Endodermal cell (in vitro differentiated cells): ENCODE measurements around the gene ABCD1. TPM values are rescaled to one million over a fixed set of nuclear protein-coding genes. Genes with fewer than 3 reads are reported as not detected.
"Not testable (repeated sequence)": the region's sequence is repeated elsewhere in the genome, so short reads cannot be mapped to it uniquely, and the experiment has no call there.

Experiments used
- DNase-seq: peaks from one replicate; pipeline ENCODE4 v3.0.0-alpha.2; 2017
- H3K27ac ChIP-seq: 2 replicates; pipeline ENCODE4 v1.5.1; 2013; ENCODE audit warnings: mild to moderate bottlenecking, low read depth, low read length, moderate library complexity
- H3K27me3 ChIP-seq: 2 replicates; pipeline ENCODE4 v1.6.1; 2013; ENCODE audit warnings: mild to moderate bottlenecking, low read length, moderate library complexity; ENCODE audit not compliant: insufficient read depth, control insufficient read depth, poor library complexity, severe bottlenecking
- H3K36me3 ChIP-seq: 2 replicates; pipeline ENCODE4 v1.7.0; 2013; ENCODE audit warnings: mild to moderate bottlenecking, low read length, moderate library complexity; ENCODE audit not compliant: control insufficient read depth, insufficient read depth
- H3K4me1 ChIP-seq: one replicate; pipeline ENCODE4 v1.7.0; 2013; ENCODE audit warnings: low read length; ENCODE audit not compliant: control insufficient read depth, insufficient read depth
- H3K4me3 ChIP-seq: 2 replicates; pipeline ENCODE4 v1.5.1; 2013; ENCODE audit warnings: mild to moderate bottlenecking, low read length, moderate library complexity
- H3K9ac ChIP-seq: 2 replicates; pipeline ENCODE4 v1.6.1; 2013; ENCODE audit warnings: mild to moderate bottlenecking, low read length, moderate library complexity; ENCODE audit not compliant: poor library complexity, severe bottlenecking; ENCODE audit errors: extremely low read depth
- H3K9me3 ChIP-seq: 2 replicates; pipeline ENCODE4 v1.6.1; 2013; ENCODE audit warnings: mild to moderate bottlenecking, low read length, moderate library complexity; ENCODE audit not compliant: control insufficient read depth
- H3K27ac Mint-ChIP-seq: 2 replicates; pipeline ENCODE4 v1.8.0; 2020; ENCODE audit warnings: mixed read lengths
- H3K27me3 Mint-ChIP-seq: 2 replicates; pipeline ENCODE4 v1.8.0; 2021; ENCODE audit warnings: mild to moderate bottlenecking, mixed read lengths; ENCODE audit not compliant: insufficient read depth
- H3K36me3 Mint-ChIP-seq: 2 replicates; pipeline ENCODE4 v1.8.0; 2020; ENCODE audit warnings: low read depth, mixed read lengths
- H3K4me1 Mint-ChIP-seq: 2 replicates; pipeline ENCODE4 v1.8.0; 2020; ENCODE audit warnings: mixed read lengths
- H3K4me3 Mint-ChIP-seq: 2 replicates; pipeline ENCODE4 v1.8.0; 2020; ENCODE audit warnings: mild to moderate bottlenecking, moderate library complexity, mixed read lengths
- H3K9me3 Mint-ChIP-seq: 2 replicates; pipeline ENCODE4 v1.8.0; 2020; ENCODE audit warnings: mild to moderate bottlenecking, mixed read lengths
- WGBS, 2 experiments: methylation state at CpG; one replicate each; pipeline versions ENCODE4 v1.1.5 to v1.1.7; 2013; ENCODE audit warnings: missing lambda C conversion rate in 2 of 2, mixed read lengths in 1 of 2; ENCODE audit not compliant: insufficient coverage in 1 of 2, insufficient read length in 1 of 2; 5-methylcytosine and 5-hydroxymethylcytosine counted together
- total RNA-seq, 2 donors: library from RNA; stranded (reverse); fragmentation: NEBNext Ultra II Directional in 1 of 2; extraction: Animal tissue kit (Norgen Biotek cat#: 25700) in 1 of 2; gene quantifications; 2 replicates in 1 of 2; 3 replicates in 1 of 2; pipeline ENCODE4 v1.2.1, GENCODE V29; 2021
- TF ChIP-seq, protein P1 (sequence below): fragments of 200-600 bp; sonication (generic); conservative IDR thresholded peaks from 2 replicates; pipeline ENCODE4 v1.5.0; 2021; ENCODE audit warnings: antibody characterized with exemption, mild to moderate bottlenecking

ABCD1 gene
- total RNA-seq, 2 donors from 2014 or later = 17.9 to 18.2 TPM

DNA sequence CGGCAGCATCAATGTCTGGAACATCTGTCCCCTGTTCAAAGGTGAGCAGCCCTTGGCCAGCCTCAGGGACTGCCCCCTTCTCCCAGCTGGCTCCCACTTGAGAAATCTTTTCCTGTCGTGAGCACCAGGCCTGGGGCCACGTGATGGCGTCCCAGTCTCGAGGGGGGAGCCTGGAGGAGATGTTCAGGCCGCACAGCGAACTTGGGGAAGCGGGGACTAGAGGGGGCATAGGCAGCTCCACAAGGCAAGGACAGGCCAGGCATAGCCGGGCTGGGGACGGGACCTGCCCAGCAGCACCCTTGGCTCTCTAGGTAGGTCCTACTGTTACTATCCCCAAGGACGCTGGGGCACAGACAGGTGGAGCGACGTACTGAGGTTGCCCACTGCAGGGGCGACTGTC, 34.2 kb upstream of the ABCD1 start:
- H3K4me3 Mint-ChIP-seq = no peak overlapping the region

DNA sequence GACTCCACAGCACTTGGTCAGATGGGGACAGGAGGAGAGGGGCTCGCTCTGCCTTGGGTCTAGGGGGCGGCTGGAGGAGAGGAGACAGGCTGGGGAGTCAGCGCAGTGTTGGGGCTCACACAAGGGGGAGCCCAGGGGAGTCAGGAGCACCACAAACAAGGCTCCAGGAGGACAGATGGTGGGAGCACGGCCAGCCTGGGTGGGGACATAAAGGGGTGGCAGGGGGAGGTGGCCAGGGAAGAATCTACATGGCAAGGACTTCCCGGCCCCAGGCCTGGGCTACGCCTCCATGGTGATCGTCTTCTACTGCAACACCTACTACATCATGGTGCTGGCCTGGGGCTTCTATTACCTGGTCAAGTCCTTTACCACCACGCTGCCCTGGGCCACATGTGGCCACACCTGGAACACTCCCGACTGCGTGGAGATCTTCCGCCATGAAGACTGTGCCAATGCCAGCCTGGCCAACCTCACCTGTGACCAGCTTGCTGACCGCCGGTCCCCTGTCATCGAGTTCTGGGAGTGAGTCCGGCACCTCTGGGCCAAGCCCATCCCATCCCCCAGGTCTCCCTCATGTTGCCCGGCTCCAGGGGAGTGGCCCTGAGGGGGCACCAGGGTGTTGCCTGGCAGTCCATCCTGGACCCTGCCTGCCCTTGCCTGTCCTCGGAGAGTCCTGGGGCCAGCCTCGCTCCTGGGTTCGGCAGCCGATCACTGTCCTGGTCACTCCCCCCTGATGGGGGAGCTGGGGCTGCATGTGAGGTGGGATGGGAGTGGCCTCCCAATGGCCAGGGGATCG, 33.4 kb upstream of the ABCD1 start:
- not testable (repeated sequence) for H3K36me3 Mint-ChIP-seq, H3K27ac Mint-ChIP-seq, DNase-seq, H3K4me1 ChIP-seq, H3K4me3 ChIP-seq, H3K4me3 Mint-ChIP-seq, H3K4me1 Mint-ChIP-seq, H3K9ac ChIP-seq, H3K27me3 Mint-ChIP-seq, H3K9me3 ChIP-seq, H3K27me3 ChIP-seq, H3K36me3 ChIP-seq, H3K27ac ChIP-seq
- peaks cover 42% of the 10 kb centered on the region for H3K9me3 Mint-ChIP-seq
- WGBS, 2 experiments = 83 to 96% methylated on average over 2 to 19 of the region's 21 CpGs

More for the DNA sequence above, 34.2 kb upstream of the ABCD1 start:
- Histone ChIP-seq H3K9ac (no peak overlapping the region), H3K27me3 (no peaks in the 10 kb centered on the region), H3K4me3 (no peak overlapping the region), H3K9me3 (no peaks in the 10 kb centered on the region), H3K36me3 (no peaks in the 10 kb centered on the region), H3K27ac (no peak overlapping the region), H3K4me1 (no peaks in the 10 kb centered on the region)
- 96 to 100% methylated on average over 1 to 10 of the region's 14 CpGs for WGBS, 2 experiments
- no peak for DNase-seq
- H3K27ac Mint-ChIP-seq = no peak overlapping the region
- no peaks in the 10 kb centered on the region for H3K27me3 Mint-ChIP-seq
- peaks cover 9% of the 10 kb centered on the region for H3K4me1 Mint-ChIP-seq
- TF ChIP-seq, protein P1, sequence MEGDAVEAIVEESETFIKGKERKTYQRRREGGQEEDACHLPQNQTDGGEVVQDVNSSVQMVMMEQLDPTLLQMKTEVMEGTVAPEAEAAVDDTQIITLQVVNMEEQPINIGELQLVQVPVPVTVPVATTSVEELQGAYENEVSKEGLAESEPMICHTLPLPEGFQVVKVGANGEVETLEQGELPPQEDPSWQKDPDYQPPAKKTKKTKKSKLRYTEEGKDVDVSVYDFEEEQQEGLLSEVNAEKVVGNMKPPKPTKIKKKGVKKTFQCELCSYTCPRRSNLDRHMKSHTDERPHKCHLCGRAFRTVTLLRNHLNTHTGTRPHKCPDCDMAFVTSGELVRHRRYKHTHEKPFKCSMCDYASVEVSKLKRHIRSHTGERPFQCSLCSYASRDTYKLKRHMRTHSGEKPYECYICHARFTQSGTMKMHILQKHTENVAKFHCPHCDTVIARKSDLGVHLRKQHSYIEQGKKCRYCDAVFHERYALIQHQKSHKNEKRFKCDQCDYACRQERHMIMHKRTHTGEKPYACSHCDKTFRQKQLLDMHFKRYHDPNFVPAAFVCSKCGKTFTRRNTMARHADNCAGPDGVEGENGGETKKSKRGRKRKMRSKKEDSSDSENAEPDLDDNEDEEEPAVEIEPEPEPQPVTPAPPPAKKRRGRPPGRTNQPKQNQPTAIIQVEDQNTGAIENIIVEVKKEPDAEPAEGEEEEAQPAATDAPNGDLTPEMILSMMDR = no peak
- H3K36me3 Mint-ChIP-seq = peaks cover 3% of the 10 kb centered on the region
- peaks cover 44% of the 10 kb centered on the region for H3K9me3 Mint-ChIP-seq

DNA sequence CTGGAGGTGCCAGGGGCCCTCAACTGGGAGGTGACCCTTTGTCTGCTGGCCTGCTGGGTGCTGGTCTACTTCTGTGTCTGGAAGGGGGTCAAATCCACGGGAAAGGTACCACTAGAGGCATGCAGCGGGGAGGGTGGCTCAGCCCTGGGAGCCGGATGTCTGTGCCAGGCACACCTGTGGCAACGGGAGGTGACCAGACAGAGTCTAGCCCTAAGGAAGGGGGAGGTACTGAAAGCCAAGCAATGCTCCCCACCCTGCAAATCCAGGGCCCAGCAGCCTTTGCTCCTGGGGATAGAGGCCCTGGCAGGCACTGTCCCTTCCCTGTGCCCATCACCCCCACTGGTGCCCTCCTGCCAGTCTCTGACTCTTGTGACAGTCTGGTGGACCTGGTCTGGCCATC, 32.7 kb upstream of the ABCD1 start:
- Histone ChIP-seq H3K4me3 (no peak overlapping the region), H3K27ac (no peak overlapping the region), H3K9me3 (no peaks in the 10 kb centered on the region), H3K4me1 (no peaks in the 10 kb centered on the region), H3K27me3 (no peaks in the 10 kb centered on the region), H3K36me3 (no peaks in the 10 kb centered on the region), H3K9ac (no peak overlapping the region)
- H3K9me3 Mint-ChIP-seq = peaks cover 41% of the 10 kb centered on the region
- no peak overlapping the region for H3K4me3 Mint-ChIP-seq
- no peaks in the 10 kb centered on the region for H3K4me1 Mint-ChIP-seq
- DNase-seq = no peak
- WGBS, 2 experiments = 89% methylated on average over 4 of the region's 4 CpGs; no CpG with 5 or more reads in 1 of the 2 experiments
- H3K27me3 Mint-ChIP-seq = no peaks in the 10 kb centered on the region
- H3K27ac Mint-ChIP-seq = no peak overlapping the region
- TF ChIP-seq, protein P1 = no peak
- peaks cover 3% of the 10 kb centered on the region for H3K36me3 Mint-ChIP-seq
